ENCODE results near the gene SPRN.
"Not testable (repeated sequence)": the region's sequence is repeated elsewhere in the genome, so short reads cannot be mapped to it uniquely, and the experiment has no call there.

The SPRN gene

DNA sequence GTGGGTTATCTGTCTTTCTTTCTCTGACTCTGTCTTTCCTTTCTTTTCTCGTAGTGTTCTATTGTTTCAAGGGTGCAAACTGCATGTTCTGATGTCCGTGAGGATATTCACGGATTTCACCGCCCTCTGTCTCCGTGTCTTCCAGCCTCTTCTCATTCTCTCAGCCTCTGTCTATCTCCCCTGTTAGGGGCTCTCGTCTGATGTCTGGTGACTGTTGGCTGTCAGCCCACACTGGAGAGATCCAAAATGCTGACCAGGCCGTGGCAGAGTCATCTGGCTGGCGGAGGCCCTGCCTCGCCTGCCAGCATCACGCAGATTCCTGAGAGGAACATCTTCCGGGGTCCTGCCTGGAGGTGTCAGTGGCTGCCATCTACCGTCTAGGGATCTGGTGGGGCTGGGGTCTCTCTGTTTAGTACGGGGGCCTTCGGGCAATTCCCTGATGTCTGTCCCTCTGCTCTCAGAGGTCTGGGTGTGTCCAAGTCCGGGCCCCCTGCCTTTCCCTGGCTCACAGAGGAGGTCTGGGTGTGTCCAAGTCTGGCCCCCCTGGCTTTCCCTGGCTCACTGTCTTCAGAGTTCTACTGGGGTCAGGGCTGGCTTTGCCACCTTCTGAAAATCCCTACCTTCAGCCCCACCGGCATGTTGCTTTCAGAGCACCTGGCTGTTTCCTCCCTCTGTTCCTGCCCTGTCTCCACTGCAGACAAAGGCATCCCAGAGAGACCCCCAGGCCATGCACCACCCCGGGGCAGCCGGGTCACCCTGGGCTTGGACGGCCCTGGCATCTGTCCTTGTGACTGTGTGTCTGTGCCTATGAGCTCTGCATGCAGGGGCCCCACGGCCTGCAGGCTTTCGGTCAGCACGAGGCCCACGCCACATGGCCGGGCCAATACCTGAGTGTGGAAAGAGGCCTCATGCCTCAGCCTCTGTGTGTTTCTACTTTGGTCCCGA is 15.4 kb upstream of the SPRN start:
- no peak for DNase-seq (ENCODE audit: low spot score)

DNA sequence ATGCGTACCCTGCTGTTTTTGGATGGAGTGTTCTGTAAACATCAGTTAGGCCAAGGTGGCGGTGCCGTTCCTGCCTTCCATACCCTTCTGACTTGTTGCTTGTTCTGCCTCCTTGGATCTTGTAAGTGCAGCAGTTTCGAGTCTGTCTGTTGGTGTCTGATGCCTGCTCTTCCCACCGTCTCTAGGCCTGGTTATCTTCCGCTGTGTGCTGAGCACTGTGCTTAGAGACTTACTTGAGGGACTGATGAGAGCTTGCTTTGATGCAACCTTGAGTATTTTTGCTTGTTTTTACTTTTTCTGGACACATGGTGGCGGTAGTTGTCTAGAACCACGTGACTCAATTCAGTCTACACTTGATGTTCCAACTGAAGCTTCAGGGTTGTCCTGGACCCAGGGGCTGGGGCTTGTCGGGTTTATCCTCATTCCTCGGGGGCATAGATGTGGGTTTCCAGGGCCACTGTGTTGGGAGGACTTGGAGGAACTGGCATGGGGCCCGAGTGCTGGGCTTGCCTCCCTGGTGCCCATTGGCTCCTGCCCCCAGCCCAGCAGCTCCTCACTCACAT is 14.4 kb upstream of the SPRN start:
- DNase-seq (ENCODE audit: low spot score), result peak; percentile 20

DNA sequence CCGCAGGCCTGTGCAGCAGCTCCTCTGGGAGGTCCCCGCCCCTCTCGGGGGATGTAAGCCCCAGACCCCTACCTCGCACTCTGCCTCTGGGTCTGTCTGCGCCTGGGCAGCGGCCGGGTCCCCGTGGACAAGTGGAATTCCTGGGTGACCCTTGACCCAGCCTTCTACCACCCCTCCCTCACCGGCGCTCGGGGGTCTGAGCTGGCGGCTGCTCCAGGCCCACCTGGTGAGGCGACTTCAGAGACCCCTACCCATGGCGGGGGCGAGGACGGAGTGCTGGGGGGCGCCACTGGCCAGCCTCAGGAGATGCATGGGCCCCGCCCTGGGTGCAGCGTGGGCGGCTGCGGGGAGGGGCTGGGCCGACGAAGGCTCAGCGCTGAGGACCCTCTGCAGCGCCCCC is 8.4 kb upstream of the SPRN start:
- not testable (repeated sequence) for DNase-seq (ENCODE audit: low spot score)

DNA sequence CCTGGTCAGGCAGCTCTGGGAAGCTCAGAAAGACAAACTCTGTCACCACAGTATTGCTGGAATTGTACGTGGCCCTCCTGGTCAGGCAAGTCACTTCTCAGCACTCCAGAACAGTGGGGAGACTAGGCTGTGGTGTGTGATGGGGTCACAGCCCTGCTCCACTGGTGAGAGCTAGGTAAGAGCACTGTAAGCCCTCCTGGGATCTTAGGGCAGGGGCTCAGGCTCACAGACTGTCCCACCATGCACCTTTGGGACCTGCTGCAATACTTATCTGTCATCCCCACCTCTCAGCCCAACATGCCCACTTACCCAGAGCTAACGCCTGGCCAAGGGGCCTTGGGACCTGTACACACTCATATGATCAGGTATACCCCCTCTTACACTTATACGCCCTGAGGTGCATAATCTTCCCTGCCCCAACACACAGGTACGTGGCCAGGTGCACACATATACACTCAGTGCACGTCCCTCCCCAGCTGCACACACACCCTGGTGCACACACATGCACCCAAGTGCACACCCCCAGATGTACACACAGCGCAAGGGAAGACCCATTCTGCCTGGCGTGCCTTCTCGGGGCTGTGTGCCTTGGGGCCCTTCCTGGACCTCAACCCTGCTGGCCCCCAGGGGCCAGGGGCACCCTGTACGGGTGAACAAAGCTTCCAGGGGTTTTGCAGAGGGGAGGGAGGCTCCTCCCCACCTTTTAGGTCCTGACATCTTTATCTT is 7.6 kb upstream of the SPRN start:
- not testable (repeated sequence) for DNase-seq (ENCODE audit: low spot score)

DNA sequence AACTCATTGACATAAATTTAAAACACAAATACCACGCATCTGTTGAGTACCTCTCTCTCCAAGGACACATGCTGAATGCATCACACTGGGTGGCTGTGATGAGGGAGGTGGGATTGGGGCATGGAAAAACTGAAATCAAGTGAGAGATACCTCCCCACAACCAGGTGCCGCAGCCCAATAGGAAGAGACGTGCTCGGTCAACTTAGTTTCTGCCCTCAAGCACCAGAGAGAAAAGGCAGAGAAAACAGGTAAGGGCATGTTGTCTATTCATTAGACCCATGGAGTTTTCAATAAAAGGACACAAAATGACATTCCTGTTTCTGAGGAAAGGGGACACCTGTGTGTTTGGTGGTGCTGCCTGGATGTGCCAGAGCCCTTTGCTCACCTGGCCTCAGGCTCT is 5.1 kb upstream of the SPRN start:
- not testable (repeated sequence) for DNase-seq (ENCODE audit: low spot score)

DNA sequence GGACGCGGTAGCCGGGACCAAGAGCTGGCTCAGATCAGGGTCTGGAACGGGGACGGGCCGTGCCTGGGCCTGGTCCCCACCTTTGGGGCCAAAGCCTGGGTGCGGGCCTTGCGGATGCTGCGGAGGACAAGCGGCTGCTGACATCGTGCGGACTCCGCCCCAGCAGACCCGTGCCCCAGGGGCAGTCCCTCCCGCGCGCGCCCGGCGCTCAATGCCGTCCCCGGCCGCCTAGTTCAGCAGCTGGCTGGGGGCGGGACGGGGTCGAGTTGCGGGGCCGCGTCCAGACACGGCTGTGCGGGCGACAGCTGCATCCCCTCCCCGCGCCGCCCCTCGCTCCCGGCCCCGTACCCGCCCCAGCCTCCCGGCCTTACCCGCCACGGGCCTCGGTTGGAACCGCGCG is 323 bp downstream of the SPRN start:
- not testable (repeated sequence) for DNase-seq (ENCODE audit: low spot score)

DNA sequence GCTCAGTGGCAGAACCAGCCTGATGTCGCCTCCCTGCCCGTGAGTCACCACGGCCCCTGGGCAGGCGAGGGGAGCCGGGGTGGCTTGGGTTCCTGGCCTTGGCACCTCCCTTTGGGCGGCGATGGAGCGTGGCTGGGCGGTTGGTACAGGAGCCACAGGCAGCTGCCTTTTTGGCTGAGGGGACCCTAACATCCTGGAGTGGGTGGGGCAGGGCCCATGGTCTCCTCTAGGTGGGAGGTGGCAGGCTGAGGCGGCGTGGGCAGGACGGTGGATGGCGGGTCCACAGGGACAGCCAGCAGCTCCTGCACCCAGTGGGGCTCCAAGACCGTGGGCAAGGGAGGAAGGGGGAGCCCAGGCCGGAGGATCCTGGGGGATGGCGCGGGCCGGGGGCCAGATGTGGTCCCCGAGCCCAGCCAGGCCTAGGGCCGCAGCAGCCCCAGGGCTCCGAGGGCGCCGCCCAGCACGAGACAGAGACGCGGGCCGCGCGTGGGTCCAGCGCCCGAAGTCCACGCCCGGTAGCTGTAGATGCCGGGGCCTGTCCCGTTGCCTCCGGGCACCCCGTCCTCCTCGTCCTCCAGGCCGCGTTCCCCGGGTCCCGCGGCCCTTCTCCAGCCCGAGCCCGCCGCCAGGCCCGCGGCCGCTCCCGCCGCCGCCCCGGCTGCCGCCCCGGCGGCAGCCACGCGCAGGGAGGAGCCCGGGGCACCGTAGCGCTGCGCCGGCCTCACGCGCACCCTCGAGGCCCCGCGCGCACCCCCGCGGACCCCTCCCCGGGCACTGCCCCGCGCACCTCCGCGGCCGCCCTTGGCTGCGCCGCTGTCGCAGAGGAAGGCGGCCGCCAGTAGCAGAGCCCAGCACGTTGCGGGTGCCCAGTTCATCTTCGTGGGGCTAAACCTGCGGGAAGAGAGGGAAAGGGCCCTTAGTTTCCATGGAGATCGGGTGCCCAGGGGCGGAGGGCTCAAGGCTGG is 1.3 kb downstream of the SPRN start:
- DNase-seq (ENCODE audit: low spot score), result no peak

DNA sequence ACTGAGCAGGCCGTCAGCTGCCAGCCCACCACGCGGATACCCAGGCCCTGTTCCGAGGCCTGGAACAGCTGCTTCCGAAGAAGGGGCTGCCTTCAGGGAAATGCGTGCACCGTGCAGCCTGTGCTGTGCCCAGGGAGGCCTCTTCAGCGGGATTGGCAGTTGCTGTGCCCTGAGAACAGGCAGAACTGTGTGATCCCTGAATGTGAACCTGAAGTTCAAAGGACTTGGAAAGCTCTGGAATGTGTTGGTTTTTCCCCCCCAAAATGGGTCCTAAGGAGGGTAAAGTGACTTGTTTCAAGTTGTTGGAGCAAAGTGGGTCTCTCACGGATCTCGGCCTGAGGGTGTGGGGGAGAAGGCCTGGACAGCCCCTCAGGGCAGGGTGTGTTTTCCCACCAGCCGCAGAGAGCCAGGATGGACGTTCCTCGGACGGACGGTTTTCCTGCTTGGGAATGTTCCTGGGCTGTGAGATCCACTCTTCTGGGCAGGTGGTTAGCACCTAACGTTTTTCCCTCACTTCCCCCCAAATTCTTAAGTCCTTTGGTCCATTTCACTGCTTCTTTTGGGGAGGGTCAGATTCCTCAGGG is 2.1 kb downstream of the SPRN start:
- DNase-seq (ENCODE audit: low spot score), result no peak

DNA sequence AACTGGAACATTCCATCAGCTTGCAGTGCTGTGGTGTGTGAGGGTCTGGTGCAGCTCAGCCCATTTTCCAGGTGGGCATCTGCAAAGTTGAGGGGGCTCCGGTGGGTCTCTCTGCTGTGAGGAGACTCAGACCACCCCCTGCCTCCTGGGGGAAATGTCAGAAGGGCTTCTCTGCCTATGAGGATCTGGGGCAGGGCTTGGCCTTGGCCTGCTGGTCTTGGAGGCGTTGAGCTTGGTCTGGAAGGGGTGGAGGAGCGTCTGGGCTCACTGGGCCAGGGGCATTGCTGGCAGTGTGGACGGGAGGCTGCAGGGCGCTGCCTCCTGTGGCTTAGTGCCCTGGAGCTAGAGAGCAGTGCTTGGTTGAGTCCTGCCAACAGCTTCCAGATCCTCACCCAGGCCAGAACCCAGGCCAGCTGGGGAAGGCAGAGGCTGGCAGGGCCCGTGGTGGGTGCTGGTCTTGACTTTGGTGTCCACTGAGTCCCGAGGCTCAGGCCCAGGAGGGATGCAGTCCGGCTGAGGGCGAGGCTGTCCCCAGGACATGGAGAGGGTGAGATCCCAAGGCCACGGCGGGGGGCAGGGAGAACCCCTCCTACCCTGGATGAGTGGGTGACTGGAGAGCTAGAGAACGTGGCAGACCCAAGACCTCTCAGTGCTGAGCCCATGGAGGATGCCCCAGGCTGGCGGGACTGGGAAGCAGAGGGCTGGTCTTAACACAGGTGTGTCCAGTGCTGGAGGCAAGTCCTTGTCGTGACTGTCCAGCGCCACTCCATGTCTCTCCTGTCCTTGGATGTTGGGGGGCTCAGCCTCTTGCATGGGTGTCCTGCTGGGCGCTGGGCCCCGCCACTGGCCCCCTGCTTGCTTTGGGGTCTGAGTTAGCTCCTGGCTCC is 2.8 kb downstream of the SPRN start:
- no peak for DNase-seq (ENCODE audit: low spot score)

DNA sequence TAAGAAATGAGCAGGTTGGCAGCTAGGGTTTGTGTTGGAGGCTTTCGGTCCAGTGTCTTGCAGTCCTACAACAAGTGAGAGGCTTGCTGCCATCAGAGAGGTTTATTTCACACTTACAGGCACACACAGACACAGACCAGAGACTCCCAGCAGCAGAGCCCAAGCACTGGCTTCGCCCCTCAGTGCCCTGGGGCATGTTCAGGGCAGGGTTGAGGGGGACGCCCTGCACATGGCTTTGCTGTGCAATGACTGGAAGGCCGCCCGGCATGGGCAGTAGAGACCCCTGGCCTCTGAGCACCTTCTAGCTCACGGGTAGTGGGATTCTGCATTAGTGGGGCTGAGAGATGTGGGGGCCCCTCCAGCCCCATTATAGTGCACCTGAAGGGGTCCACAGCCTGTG is 3.8 kb downstream of the SPRN start:
- no peak for DNase-seq (ENCODE audit: low spot score)

DNA sequence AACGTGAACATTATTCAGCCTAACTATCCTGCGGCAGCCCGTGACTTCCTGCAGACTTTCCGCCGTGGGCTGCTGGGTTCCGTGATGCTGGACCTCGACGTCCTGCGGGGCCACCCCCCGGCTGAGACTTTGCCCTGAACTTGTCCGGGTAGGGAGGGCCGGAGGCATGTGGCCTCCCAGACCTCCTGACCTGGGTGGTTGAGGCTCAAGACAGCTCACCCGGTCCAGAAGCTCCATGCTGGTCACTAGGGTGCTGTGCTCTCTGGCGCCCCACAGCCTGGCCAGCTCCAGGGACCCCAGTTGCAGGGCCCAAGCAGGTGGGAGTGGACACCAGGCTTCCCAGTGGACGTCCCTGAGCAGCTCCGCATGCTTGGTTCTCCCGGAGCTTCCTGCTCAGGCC is 4.4 kb downstream of the SPRN start:
- no peak for DNase-seq (ENCODE audit: low spot score)

DNA sequence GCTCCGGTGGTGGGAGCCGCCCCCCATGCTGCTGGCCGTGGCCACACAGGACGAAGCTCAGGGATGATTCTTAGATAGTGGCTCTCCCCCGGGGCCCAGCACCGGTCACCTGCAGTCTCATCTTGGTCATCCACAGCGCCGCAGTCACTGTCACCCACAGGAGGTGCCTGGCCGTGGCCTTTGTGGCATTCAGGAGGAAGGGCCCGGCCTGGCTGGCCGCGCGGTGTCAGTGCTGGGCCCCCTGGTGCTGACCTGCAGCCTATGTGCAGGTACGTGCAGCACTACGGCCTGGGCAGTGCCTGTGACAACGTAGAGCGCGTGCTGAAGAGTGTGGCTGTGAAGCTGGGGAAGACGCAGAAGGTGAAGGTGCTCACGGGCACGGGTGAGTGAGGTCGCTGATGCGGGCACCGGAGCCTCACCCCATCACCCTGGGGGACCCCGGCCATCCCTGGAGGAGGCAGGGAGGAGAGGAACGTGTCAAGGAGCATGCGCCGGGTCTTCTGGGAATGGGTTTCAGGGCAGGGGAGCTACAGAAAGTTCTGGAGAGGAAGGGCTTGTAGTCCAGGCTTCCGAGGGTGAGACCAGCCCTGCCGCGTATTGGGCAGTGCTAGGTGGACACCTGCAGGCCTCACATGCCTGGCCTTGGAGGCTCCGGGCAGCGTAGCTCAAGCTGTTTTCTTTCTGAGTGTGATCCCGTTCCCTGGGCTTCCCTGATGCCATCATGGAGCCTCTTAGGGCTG is 5.0 kb downstream of the SPRN start:
- DNase-seq (ENCODE audit: low spot score), result no peak

DNA sequence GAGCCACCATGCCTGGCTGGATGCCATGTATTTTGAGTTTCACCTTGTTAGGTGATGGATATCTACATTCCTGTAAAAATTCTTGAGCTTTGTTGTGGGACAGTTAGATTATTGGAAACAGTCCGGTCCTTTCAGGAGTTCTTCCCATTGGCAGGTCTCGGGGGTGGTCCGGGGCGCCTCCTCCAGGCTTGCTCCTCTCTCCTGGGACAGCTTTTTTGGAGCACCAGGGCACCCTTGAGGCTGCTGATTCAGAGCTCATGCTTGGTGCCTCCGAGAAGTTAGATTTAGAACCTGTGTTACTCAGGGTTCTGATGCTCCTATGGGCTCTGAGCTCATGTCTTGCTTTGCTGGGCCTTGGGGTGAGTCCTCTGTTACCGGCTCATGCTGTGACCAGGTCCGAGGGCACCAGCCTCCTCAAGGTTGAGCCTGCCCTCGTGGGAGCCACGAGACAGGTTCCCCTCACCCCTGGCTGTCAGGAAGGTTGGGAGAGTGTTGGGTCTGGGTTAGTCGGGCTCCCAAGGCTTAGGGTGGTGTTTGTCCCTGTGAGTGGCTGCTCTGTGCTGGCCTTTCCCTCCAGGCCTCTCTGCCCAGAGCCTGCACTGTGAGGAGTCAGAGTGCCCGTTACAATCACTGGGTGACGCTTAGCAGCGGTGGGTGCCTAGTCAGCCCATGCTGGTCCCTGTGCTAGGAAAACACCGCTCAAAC is 6.0 kb downstream of the SPRN start:
- no peak for DNase-seq (ENCODE audit: low spot score)

DNA sequence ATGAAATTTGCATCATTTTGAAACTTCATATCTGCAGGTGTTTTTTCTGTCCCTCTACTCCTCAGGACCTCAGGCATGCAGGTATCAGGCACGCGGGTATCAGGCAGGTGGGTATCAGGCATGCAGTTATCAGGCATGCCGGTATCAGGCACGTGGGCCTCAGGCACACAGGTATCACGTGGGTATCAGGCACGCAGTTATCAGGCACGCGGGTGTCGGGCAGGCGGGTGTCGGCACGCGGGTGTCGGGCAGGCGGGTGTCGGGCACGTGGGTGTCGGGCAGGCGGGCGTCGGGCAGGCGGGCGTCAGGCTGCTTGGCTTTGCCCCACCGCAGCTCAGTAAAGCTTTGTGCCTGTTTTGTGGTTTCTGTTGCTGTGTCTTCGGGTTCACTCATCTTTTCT is 8.7 kb downstream of the SPRN start:
- no peak for DNase-seq (ENCODE audit: low spot score)

DNA sequence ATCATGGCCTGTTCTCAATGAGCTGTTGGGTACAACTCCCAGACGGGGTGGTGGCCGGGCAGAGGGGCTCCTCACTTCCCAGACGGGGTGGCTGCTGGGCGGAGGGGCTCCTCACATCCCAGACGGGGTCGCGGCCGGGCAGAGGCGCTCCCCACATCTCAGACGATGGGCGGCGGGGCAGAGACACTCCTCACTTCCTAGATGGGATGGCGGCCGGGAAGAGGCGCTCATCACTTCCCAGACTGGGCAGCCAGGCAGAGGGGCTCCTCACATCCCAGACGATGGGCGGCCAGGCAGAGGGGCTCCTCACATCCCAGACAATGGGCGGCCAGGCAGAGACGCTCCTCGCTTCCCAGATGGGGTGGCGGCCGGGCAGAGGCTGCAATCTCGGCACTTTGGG is 10.0 kb downstream of the SPRN start:
- DNase-seq (ENCODE audit: low spot score), result not testable (repeated sequence)

DNA sequence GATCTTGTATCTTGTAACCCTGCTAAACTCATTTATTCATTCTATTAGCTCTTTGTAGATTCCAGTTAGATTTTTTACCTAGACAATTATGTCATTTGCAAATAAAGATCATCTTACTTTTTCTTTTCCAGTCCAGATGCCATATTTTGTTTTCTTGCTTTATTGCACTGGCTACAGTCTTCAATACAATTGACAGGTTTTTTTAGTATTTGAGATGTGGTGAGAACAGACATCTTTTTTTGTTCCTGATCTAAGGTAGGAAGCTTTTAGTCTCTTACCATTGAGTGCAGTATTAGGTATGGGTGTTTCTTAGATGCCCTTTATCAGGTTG is 12.1 kb downstream of the SPRN start:
- DNase-seq (ENCODE audit: low spot score), result no peak

DNA sequence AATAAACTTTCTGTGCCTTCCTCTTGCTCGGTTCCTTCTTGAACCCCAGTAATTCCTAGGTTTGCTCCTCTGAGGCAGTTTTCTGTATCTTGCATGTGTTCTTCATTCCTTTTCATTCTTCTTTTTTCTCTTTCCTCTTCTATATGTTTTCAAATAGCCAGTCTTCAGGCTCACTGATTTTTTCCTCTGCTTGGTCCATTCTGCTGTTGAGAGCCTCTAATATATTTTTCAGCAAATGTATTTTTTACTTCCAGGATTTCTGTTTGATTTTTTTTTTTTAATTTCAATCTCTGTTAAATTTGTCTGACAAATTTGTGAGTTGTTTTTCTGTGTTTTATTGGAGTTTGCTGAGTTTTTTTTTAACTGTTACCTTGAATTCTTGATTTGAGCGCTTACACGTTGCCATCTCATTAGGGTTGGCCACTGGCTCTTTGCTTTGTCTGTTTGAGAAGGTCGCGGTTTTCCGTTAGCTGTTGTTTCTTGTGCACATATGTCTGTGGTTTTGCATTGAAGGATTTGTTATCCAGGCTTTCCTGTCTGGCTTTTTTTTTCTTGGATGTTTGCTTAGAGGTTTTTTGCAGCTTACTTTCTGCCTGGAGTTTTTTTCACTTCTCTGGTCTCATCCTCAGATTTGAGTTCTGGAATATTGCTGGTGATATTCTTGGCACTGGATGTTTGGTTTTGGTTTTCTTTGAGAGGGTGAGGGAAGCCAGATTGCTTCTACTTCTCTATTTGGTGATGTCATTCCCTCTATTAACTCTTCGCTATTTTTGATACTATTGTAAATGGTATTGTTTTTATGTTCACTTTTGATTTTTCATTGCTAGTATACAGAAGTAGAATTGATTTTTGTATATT is 12.7 kb downstream of the SPRN start:
- DNase-seq (ENCODE audit: low spot score), result no peak

DNA sequence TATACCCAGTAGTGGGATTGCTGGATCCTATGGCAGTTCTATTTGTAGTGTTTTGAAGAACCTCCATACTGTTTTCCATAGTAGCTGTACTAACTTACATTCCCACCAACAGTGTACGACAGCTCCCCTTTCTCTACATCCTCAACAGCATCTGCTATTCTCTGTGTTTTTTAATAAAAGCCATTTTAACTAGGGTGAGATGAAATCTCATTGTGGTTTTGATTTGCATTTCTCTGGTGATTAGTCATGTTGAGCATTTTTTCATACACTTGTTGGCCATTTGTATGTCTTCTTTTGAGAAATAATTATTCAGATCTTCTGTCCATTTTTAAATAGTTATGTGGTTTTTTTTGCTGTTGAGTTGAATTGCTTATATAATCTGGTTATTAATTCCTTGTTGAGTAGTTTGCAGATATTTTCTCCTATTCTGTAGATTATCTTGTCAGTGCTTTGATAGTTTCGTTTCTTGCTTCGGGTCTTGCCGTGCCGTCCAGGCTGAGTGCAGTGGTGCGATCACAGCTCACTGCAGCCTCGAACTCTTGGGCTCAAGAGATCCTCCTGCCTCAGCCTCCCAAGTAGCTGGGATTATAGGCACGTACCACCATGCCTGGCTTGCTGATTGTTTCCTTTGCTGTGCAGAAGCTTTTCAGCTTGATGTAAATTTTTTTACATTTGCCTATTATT is 18.4 kb downstream of the SPRN start:
- DNase-seq (ENCODE audit: low spot score), result no peak

Measured in kidney capillary endothelial cell (primary cell).